ENCODE results near the gene ITGB6. TPM values are rescaled to one million over a fixed set of nuclear protein-coding genes. Genes with fewer than 3 reads are reported as not detected.

ITGB6 gene
- total and polyA plus RNA-seq, 3 donors from 2014 or later = 0.12 to 0.79 (median 0.18) TPM

DNA sequence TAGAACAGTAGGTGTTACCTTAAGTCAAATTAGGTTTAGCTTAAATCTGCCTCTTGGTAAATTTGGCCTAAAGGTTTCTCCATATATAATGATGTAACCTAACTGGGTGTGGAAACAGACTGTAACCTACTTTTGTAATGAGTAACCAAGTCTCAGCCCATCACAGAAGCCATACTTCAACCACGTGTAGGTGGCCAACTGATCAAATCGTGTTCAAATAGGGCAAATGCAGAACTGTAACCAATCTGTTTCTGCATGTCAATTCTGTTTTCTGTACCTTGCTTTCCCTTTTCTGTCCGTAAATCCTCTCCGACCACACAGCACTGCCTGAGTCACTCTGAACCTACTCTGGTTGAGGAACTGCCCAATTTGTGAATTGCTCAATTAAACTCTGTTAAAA lies 103.7 kb downstream of the ITGB6 start:
- Histone ChIP-seq H3K4me3 (no peak overlapping the region), H3K27me3 (no peaks in the 10 kb centered on the region), H3K36me3 (ENCODE audit: low read depth, missing control alignments) (no peaks in the 10 kb centered on the region), H3K4me1 (no peaks in the 10 kb centered on the region), H3K9me3 (no peaks in the 10 kb centered on the region), H3K27ac (no peak overlapping the region)
- intact Hi-C loops (cut with DNase I; ENCODE audit: low total_unique reads) = no loop called here
- TF ChIP-seq POLR2A (IDR thresholded peaks at IDR 0.05) = no peak
- TF ChIP-seq, protein P1, sequence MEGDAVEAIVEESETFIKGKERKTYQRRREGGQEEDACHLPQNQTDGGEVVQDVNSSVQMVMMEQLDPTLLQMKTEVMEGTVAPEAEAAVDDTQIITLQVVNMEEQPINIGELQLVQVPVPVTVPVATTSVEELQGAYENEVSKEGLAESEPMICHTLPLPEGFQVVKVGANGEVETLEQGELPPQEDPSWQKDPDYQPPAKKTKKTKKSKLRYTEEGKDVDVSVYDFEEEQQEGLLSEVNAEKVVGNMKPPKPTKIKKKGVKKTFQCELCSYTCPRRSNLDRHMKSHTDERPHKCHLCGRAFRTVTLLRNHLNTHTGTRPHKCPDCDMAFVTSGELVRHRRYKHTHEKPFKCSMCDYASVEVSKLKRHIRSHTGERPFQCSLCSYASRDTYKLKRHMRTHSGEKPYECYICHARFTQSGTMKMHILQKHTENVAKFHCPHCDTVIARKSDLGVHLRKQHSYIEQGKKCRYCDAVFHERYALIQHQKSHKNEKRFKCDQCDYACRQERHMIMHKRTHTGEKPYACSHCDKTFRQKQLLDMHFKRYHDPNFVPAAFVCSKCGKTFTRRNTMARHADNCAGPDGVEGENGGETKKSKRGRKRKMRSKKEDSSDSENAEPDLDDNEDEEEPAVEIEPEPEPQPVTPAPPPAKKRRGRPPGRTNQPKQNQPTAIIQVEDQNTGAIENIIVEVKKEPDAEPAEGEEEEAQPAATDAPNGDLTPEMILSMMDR (IDR thresholded peaks at IDR 0.05) = no peak
- no peak for DNase-seq
- WGBS, 2 donors = 87 to 92% methylated on average over 4 of the region's 4 CpGs

DNA sequence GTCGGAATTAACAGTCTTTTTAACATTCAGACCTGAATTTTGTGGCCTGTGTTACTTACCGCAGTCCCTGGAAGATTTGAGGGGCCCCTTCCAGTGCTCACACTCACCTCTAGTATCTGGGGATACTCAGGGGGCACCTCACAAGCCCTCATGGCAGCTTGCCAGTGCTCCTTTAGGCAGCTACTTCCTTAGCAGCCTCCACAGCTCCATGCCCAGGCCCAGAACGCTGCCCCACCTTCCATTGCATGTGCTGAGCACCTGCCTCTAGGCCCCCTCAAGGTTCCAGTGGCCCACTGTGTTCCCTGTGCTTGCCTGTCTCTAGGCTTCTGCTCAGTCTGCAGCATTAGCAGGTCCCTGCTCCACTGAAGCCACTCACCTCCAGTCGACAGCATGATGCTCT lies 107.6 kb downstream of the ITGB6 start:
- TF ChIP-seq, protein P1 (IDR thresholded peaks at IDR 0.05) = no peak
- no peak for TF ChIP-seq POLR2A (IDR thresholded peaks at IDR 0.05)
- H3K27me3 ChIP-seq = no peaks in the 10 kb centered on the region
- no peak overlapping the region for H3K4me3 ChIP-seq
- DNase-seq = no peak
- H3K27ac ChIP-seq = no peak overlapping the region
- no peaks in the 10 kb centered on the region for H3K9me3 ChIP-seq
- H3K4me1 ChIP-seq = no peaks in the 10 kb centered on the region
- no peaks in the 10 kb centered on the region for H3K36me3 ChIP-seq (ENCODE audit: low read depth, missing control alignments)
- 85 to 90% methylated on average over 2 to 3 of the region's 4 CpGs for WGBS, 2 donors
- intact Hi-C loops (cut with DNase I; ENCODE audit: low total_unique reads) = no loop called here

DNA sequence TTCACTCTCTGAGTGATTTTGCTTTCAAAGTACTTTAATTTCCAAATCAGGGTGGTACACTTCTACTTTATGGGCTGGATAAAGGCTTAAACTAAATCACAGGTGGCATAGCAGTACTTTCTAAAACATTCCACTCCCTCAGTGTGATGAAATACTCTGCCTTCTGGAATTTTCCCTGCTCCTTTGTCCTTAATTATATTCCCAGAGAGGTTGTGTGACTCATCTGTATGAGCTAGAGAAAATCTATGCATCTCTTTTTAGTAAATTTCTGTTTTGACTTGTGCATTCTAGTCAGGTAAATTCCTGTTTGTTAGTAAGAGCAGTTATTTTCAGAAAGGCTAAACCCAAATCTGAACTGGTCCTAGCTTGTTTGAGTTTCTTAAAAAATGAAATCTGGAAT lies 108.7 kb downstream of the ITGB6 start:
- Histone ChIP-seq H3K4me3 (no peak overlapping the region), H3K36me3 (ENCODE audit: low read depth, missing control alignments) (no peaks in the 10 kb centered on the region), H3K27ac (no peak overlapping the region), H3K9me3 (no peaks in the 10 kb centered on the region), H3K4me1 (no peaks in the 10 kb centered on the region), H3K27me3 (no peaks in the 10 kb centered on the region)
- no peak for TF ChIP-seq POLR2A (IDR thresholded peaks at IDR 0.05)
- TF ChIP-seq, protein P1 (IDR thresholded peaks at IDR 0.05) = no peak
- DNase-seq = no peak
- intact Hi-C loops (cut with DNase I; ENCODE audit: low total_unique reads) = no loop called here

DNA sequence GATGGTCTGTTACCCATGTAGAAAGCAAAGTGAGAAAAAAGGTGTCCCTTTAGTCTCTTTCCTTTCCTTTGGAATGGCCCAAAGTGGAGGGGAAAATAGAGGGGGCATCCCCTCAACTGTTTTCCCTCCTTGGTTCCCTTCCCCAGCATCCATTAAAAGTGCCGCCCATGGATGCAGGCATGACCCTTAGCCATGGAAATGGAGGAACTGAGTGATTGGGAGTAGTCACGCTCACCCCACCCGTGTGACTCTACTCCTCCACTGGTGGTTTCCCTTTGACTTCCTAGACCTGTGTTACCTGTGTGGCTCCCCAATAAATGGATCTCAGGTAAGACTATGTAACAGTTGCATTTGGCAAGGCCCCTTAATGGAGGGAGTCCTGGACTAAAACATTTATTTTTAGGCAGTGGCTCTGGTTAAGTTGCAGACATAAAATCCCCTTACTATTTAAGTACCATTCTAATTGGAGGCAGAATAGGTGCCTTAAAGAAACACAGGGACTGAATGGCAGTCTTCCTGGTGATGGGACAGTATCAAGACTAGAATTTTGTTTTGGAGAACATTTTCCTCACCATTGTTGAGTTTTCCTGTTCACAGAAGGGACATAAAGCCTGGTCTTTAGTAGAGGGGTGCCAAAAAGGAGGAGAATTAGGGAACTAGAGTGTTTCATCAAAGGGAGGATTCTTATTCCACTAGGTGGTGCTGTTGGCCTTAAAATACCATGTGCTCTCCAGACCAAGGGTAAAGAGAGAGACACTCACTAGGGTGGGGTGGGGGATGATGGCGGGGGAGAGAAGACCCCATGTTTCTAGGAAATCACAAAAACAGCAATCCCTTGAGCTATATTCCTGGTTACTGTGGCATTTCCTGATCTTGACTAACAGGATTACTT lies 112.0 kb downstream of the ITGB6 start:
- Histone ChIP-seq H3K27ac (no peak overlapping the region), H3K27me3 (no peaks in the 10 kb centered on the region), H3K9me3 (no peaks in the 10 kb centered on the region), H3K36me3 (ENCODE audit: low read depth, missing control alignments) (no peaks in the 10 kb centered on the region), H3K4me3 (no peak overlapping the region), H3K4me1 (no peaks in the 10 kb centered on the region)
- no peak for TF ChIP-seq POLR2A (IDR thresholded peaks at IDR 0.05)
- TF ChIP-seq, protein P1 (IDR thresholded peaks at IDR 0.05) = no peak
- 69 to 71% methylated on average over 4 of the region's 4 CpGs for WGBS, 2 donors
- intact Hi-C loops (cut with DNase I; ENCODE audit: low total_unique reads) = no loop called here
- no peak for DNase-seq

DNA sequence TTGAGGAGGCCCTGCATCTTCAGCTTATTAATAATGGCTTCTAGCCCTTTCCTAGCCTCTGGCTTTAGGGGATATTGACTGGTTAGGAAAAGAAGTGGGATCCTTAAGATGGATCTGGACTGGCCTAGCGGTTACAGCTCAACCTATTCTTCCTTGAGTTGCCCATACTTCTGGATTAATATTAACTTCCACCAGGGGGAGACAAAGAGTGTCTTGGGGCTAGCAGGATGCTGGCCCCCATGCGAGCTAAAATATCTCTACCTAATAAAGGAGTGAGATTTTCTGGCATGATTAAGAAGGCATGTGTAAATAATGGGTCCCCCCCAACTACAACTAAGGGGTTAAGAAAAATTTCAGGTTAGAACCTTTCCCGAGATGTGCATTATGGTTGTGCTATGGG lies 114.4 kb downstream of the ITGB6 start:
- TF ChIP-seq POLR2A (IDR thresholded peaks at IDR 0.05) = no peak
- TF ChIP-seq, protein P1 (IDR thresholded peaks at IDR 0.05) = no peak
- WGBS, 2 donors = 87 to 91% methylated on average over 3 of the region's 3 CpGs
- H3K27ac ChIP-seq = no peak overlapping the region
- no peaks in the 10 kb centered on the region for H3K4me1 ChIP-seq
- intact Hi-C loops (cut with DNase I; ENCODE audit: low total_unique reads) = no loop called here
- H3K9me3 ChIP-seq = no peaks in the 10 kb centered on the region
- H3K36me3 ChIP-seq (ENCODE audit: low read depth, missing control alignments) = no peaks in the 10 kb centered on the region
- no peaks in the 10 kb centered on the region for H3K27me3 ChIP-seq
- H3K4me3 ChIP-seq = no peak overlapping the region
- no peak for DNase-seq

Measured in testis (tissue), 3 donors.